ENCODE measurements around the gene GFER.

The GFER gene

DNA sequence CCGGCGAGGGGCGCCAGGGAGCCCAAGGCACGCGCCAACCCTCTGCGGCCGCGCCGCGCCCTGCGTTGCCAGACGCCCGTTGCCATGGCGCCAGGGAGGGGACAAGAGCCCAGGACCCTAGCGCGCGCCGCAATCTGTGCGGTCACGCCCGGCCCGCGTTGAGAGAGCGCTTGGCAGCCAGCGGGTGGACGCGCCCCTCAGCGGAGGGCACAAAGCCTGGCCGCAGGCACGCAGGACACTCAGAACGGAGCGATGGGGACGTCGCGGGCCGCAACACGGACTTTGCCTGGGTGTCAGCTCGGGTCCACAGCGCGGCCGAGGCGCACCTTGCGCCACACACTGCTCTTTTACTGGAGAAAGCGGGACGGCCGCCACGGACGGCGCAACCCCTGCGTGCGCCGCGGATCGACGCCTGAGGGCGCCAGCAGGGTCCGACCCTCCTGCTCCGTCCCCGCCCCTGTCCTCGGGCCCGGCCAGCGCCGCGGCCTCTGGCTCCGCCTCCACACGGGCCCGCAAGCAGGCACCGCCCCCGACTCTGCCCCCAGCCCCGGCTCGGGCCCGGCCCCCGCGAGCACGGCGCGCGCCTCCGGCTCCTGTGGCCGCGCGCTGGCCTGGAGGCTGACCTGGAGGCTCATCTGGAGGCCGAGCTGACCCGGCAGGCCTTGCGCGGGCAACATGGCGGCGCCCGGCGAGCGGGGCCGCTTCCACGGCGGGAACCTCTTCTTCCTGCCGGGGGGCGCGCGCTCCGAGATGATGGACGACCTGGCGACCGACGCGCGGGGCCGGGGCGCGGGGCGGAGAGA, at the start of gene GFER (continued):
- TF ChIP-seq, protein P1, sequence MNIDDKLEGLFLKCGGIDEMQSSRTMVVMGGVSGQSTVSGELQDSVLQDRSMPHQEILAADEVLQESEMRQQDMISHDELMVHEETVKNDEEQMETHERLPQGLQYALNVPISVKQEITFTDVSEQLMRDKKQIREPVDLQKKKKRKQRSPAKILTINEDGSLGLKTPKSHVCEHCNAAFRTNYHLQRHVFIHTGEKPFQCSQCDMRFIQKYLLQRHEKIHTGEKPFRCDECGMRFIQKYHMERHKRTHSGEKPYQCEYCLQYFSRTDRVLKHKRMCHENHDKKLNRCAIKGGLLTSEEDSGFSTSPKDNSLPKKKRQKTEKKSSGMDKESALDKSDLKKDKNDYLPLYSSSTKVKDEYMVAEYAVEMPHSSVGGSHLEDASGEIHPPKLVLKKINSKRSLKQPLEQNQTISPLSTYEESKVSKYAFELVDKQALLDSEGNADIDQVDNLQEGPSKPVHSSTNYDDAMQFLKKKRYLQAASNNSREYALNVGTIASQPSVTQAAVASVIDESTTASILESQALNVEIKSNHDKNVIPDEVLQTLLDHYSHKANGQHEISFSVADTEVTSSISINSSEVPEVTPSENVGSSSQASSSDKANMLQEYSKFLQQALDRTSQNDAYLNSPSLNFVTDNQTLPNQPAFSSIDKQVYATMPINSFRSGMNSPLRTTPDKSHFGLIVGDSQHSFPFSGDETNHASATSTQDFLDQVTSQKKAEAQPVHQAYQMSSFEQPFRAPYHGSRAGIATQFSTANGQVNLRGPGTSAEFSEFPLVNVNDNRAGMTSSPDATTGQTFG (tag by site-specific recombination; IDR thresholded peaks at IDR 0.05; ENCODE audit: borderline replicate concordance) = no peak
- TF ChIP-seq EGR2 (tag by site-specific recombination; IDR thresholded peaks at IDR 0.05; ENCODE audit: low read depth) (no peak), ZBTB8A (tag by site-specific recombination; IDR thresholded peaks at IDR 0.05) (peak; percentile 98), REPIN1 (tag by site-specific recombination; IDR thresholded peaks at IDR 0.05; ENCODE audit: low read depth) (no peak; the same call in 1 of the 2 replicates), ZNF10 (tag by site-specific recombination; IDR thresholded peaks at IDR 0.05) (no peak), ZSCAN23 (tag by site-specific recombination; IDR thresholded peaks at IDR 0.05) (no peak), ZNF133 (tag by site-specific recombination; IDR thresholded peaks at IDR 0.05) (no peak), ZNF48 (tag by site-specific recombination; IDR thresholded peaks at IDR 0.05) (no peak), ZNF169 (tag by site-specific recombination; IDR thresholded peaks at IDR 0.05) (no peak), ZNF701 (tag by site-specific recombination; IDR thresholded peaks at IDR 0.05) (no peak), ZNF324 (tag by site-specific recombination; IDR thresholded peaks at IDR 0.05) (0 out of 2 replicates have a peak, but pooled peaks have one; percentile 33), HOXA7 (CRISPR knock-in tag; IDR thresholded peaks at IDR 0.05; ENCODE audit: borderline replicate concordance) (no peak), SP3 (tag by site-specific recombination; IDR thresholded peaks at IDR 0.05) (peak; percentile 57), ZNF654 (tag by site-specific recombination; IDR thresholded peaks at IDR 0.05; ENCODE audit: low read depth) (no peak), FEZF1 (tag by site-specific recombination; IDR thresholded peaks at IDR 0.05) (peak; percentile 79), MZF1 (tag by site-specific recombination; IDR thresholded peaks at IDR 0.05; ENCODE audit: borderline replicate concordance) (no peak), ZNF24 (tag by site-specific recombination; IDR thresholded peaks at IDR 0.05) (no peak)
- TF ChIP-seq, protein P2, sequence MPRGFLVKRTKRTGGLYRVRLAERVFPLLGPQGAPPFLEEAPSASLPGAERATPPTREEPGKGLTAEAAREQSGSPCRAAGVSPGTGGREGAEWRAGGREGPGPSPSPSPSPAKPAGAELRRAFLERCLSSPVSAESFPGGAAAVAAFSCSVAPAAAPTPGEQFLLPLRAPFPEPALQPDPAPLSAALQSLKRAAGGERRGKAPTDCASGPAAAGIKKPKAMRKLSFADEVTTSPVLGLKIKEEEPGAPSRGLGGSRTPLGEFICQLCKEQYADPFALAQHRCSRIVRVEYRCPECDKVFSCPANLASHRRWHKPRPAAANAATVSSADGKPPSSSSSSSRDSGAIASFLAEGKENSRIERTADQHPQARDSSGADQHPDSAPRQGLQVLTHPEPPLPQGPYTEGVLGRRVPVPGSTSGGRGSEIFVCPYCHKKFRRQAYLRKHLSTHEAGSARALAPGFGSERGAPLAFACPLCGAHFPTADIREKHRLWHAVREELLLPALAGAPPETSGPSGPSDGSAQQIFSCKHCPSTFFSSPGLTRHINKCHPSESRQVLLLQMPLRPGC (tag by site-specific recombination; IDR thresholded peaks at IDR 0.05) = no peak; the same call in 1 of the 2 replicates
- TF ChIP-seq, protein P3, sequence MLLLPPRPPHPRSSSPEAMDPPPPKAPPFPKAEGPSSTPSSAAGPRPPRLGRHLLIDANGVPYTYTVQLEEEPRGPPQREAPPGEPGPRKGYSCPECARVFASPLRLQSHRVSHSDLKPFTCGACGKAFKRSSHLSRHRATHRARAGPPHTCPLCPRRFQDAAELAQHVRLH (tag by site-specific recombination; IDR thresholded peaks at IDR 0.05) = 0 out of 2 replicates have a peak, but pooled peaks have one; percentile 24
- TF ChIP-seq, protein P4, sequence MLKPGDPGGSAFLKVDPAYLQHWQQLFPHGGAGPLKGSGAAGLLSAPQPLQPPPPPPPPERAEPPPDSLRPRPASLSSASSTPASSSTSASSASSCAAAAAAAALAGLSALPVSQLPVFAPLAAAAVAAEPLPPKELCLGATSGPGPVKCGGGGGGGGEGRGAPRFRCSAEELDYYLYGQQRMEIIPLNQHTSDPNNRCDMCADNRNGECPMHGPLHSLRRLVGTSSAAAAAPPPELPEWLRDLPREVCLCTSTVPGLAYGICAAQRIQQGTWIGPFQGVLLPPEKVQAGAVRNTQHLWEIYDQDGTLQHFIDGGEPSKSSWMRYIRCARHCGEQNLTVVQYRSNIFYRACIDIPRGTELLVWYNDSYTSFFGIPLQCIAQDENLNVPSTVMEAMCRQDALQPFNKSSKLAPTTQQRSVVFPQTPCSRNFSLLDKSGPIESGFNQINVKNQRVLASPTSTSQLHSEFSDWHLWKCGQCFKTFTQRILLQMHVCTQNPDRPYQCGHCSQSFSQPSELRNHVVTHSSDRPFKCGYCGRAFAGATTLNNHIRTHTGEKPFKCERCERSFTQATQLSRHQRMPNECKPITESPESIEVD (tag by site-specific recombination; IDR thresholded peaks at IDR 0.05) = no peak
- TF ChIP-seq, protein P5, sequence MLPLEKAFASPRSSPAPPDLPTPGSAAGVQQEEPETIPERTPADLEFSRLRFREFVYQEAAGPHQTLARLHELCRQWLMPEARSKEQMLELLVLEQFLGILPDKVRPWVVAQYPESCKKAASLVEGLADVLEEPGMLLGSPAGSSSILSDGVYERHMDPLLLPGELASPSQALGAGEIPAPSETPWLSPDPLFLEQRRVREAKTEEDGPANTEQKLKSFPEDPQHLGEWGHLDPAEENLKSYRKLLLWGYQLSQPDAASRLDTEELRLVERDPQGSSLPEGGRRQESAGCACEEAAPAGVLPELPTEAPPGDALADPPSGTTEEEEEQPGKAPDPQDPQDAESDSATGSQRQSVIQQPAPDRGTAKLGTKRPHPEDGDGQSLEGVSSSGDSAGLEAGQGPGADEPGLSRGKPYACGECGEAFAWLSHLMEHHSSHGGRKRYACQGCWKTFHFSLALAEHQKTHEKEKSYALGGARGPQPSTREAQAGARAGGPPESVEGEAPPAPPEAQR (tag by site-specific recombination; IDR thresholded peaks at IDR 0.05) = no peak
- TF ChIP-seq, protein P6, sequence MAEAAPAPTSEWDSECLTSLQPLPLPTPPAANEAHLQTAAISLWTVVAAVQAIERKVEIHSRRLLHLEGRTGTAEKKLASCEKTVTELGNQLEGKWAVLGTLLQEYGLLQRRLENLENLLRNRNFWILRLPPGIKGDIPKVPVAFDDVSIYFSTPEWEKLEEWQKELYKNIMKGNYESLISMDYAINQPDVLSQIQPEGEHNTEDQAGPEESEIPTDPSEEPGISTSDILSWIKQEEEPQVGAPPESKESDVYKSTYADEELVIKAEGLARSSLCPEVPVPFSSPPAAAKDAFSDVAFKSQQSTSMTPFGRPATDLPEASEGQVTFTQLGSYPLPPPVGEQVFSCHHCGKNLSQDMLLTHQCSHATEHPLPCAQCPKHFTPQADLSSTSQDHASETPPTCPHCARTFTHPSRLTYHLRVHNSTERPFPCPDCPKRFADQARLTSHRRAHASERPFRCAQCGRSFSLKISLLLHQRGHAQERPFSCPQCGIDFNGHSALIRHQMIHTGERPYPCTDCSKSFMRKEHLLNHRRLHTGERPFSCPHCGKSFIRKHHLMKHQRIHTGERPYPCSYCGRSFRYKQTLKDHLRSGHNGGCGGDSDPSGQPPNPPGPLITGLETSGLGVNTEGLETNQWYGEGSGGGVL (tag by site-specific recombination; IDR thresholded peaks at IDR 0.05) = no peak
- TF ChIP-seq, protein P7, sequence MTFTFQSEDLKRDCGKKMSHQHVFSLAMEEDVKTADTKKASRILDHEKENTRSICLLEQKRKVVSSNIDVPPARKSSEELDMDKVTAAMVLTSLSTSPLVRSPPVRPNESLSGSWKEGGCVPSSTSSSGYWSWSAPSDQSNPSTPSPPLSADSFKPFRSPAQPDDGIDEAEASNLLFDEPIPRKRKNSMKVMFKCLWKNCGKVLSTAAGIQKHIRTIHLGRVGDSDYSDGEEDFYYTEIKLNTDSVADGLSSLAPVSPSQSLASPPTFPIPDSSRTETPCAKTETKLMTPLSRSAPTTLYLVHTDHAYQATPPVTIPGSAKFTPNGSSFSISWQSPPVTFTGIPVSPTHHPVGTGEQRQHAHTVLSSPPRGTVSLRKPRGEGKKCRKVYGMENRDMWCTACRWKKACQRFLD (tag by site-specific recombination; IDR thresholded peaks at IDR 0.05) = no peak
- TF ChIP-seq, protein P8, sequence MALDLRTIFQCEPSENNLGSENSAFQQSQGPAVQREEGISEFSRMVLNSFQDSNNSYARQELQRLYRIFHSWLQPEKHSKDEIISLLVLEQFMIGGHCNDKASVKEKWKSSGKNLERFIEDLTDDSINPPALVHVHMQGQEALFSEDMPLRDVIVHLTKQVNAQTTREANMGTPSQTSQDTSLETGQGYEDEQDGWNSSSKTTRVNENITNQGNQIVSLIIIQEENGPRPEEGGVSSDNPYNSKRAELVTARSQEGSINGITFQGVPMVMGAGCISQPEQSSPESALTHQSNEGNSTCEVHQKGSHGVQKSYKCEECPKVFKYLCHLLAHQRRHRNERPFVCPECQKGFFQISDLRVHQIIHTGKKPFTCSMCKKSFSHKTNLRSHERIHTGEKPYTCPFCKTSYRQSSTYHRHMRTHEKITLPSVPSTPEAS (tag by site-specific recombination; IDR thresholded peaks at IDR 0.05) = no peak
